SU-DHL-6 (cell line): ENCODE data around the gene SETD4.
"Not testable (repeated sequence)": the region's sequence is repeated elsewhere in the genome, so short reads cannot be mapped to it uniquely, and the experiment has no call there.

Experiments
- H2AFZ ChIP-seq: fragments of 200-600 bp; sonication (generic); 2 replicates; pipeline ENCODE4 v1.6.1; 2014; ENCODE audit warnings: low read depth, mild to moderate bottlenecking, moderate library complexity, mixed read lengths, antibody characterized with exemption, low read length; ENCODE audit not compliant: severe bottlenecking
- H3F3A ChIP-seq: fragments of 200-600 bp; shearing (Covaris generic); 2 replicates; pipeline ENCODE4 v1.6.0; 2016; ENCODE audit warnings: antibody characterized with exemption, mild to moderate bottlenecking; ENCODE audit not compliant: insufficient read depth
- H3K27ac ChIP-seq: fragments of 200-600 bp; sonication (generic); 2 replicates; pipeline ENCODE4 v1.5.1; 2016; ENCODE audit warnings: low read depth, mild to moderate bottlenecking, low read length, moderate library complexity, mixed read lengths
- H3K27me3 ChIP-seq: fragments of 200-600 bp; sonication (generic), shearing (Covaris generic); 2 replicates; pipeline ENCODE4 v1.6.0; 2014; ENCODE audit warnings: mild to moderate bottlenecking, low read length
- H3K36me3 ChIP-seq: fragments of 200-600 bp; sonication (generic); 2 replicates; pipeline ENCODE4 v1.6.1; 2014; ENCODE audit warnings: mild to moderate bottlenecking, low read length, mixed read lengths
- H3K4me2 ChIP-seq: fragments of 300-600, 200-600 bp; shearing (Covaris generic), sonication (generic); 2 replicates; pipeline ENCODE4 v1.6.0; 2014; ENCODE audit warnings: low read length, low read depth, mild to moderate bottlenecking; ENCODE audit not compliant: poor library complexity, severe bottlenecking
- H3K4me3 ChIP-seq: fragments of 200-600 bp; sonication (generic); 2 replicates; pipeline ENCODE4 v1.5.1; 2014; ENCODE audit warnings: antibody characterized with exemption, low read length, mild to moderate bottlenecking, mixed read lengths; ENCODE audit not compliant: insufficient read depth, poor library complexity, severe bottlenecking
- H3K79me2 ChIP-seq: fragments of 200-600 bp; sonication (generic); 2 replicates; pipeline ENCODE4 v1.6.1; 2014; ENCODE audit warnings: mild to moderate bottlenecking, low read length, moderate library complexity; ENCODE audit not compliant: insufficient read depth
- H3K9ac ChIP-seq: fragments of 200-600 bp; sonication (generic); 2 replicates; pipeline ENCODE4 v1.7.0; 2014; ENCODE audit warnings: mild to moderate bottlenecking, low read length
- H3K9me2 ChIP-seq: fragments of 200-600 bp; sonication (generic); replicated peaks from 2 replicates; pipeline ENCODE4 v1.6.1; 2014; ENCODE audit warnings: low read length; ENCODE audit not compliant: insufficient read depth
- H3K9me3 ChIP-seq: fragments of 200-600 bp; sonication (generic); 2 replicates; pipeline ENCODE4 v1.6.1; 2014; ENCODE audit warnings: low read length, mixed read lengths; ENCODE audit not compliant: insufficient read depth
- H4K20me1 ChIP-seq: fragments of 200-600 bp; sonication (generic); 2 replicates; pipeline ENCODE4 v1.6.1; 2014; ENCODE audit warnings: low read depth, mild to moderate bottlenecking, antibody characterized with exemption, low read length, moderate library complexity, mixed read lengths
- EZH2phosphoT487 ChIP-seq: fragments of 200-600 bp; sonication (generic), shearing (Covaris generic); conservative IDR thresholded peaks from 2 replicates; pipeline ENCODE4 v1.6.1; 2018; ENCODE audit warnings: mild to moderate bottlenecking, antibody characterized with exemption, low read length, moderate library complexity, mixed read lengths
- TF ChIP-seq, protein P1 (sequence below): fragments of 200-600 bp; sonication (generic); IDR thresholded peaks from one replicate; pipeline ENCODE4 v1.5.1; 2017; ENCODE audit warnings: antibody characterized with exemption, mild to moderate bottlenecking, low read length, moderate library complexity; ENCODE audit not compliant: insufficient read depth, poor library complexity, severe bottlenecking

Gene SETD4

GRCh38 chr21:36075171-36075570, 14.8 kb upstream of the SETD4 start:
- Histone ChIP-seq H3K9me2 (no peaks in the 10 kb centered on the region), H3K36me3 (no peaks in the 10 kb centered on the region), H3F3A (no peaks in the 10 kb centered on the region), H3K79me2 (no peaks in the 10 kb centered on the region), H3K27ac (no peak overlapping the region), H3K4me2 (no peak overlapping the region), H3K9ac (no peak overlapping the region), H4K20me1 (no peaks in the 10 kb centered on the region), H2AFZ (no peak overlapping the region), H3K9me3 (no peaks in the 10 kb centered on the region), H3K27me3 (no peaks in the 10 kb centered on the region), H3K4me3 (no peak overlapping the region)
- TF ChIP-seq, protein P1, sequence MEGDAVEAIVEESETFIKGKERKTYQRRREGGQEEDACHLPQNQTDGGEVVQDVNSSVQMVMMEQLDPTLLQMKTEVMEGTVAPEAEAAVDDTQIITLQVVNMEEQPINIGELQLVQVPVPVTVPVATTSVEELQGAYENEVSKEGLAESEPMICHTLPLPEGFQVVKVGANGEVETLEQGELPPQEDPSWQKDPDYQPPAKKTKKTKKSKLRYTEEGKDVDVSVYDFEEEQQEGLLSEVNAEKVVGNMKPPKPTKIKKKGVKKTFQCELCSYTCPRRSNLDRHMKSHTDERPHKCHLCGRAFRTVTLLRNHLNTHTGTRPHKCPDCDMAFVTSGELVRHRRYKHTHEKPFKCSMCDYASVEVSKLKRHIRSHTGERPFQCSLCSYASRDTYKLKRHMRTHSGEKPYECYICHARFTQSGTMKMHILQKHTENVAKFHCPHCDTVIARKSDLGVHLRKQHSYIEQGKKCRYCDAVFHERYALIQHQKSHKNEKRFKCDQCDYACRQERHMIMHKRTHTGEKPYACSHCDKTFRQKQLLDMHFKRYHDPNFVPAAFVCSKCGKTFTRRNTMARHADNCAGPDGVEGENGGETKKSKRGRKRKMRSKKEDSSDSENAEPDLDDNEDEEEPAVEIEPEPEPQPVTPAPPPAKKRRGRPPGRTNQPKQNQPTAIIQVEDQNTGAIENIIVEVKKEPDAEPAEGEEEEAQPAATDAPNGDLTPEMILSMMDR = no peak
- no peak for TF ChIP-seq EZH2phosphoT487

DNA sequence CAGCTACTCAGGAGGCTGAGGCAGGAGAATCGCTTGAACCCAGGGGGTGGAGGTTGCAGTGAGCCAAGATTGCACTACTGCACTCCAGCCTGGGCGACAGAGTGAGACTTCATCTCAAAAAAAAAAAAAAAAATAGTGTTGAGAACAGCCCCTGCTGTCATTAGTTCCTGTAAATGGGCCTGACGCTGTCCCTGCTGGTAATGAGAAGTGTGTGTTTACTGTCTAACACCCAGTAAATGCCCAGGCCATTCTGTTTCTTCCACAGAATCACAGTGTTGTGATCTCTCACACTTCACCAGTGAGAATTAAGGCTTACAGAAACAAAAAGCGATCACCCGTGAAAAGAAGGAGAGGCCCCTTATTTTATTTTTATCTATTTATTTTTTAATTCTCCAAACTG, 13.6 kb upstream of the SETD4 start:
- not testable (repeated sequence) for H3K36me3 ChIP-seq, H3K4me3 ChIP-seq, H3K4me2 ChIP-seq

GRCh38 chr21:36073181-36073580, 12.9 kb upstream of the SETD4 start:
- Histone ChIP-seq H3K36me3 (peaks cover 7% of the 10 kb centered on the region; the same call in 1 of the 2 replicates), H3K4me3 (no peak overlapping the region), H3K9me3 (peaks cover 11% of the 10 kb centered on the region), H3K27ac (no peak overlapping the region), H3K9me2 (no peaks in the 10 kb centered on the region), H4K20me1 (no peaks in the 10 kb centered on the region), H3K9ac (no peak overlapping the region), H3K4me2 (no peak overlapping the region), H3F3A (no peaks in the 10 kb centered on the region), H3K27me3 (no peaks in the 10 kb centered on the region), H2AFZ (no peak overlapping the region), H3K79me2 (no peaks in the 10 kb centered on the region)
- TF ChIP-seq, protein P1 = no peak
- TF ChIP-seq EZH2phosphoT487 = no peak

More for the DNA sequence above, 13.6 kb upstream of the SETD4 start:
- not testable (repeated sequence) for H4K20me1 ChIP-seq, H3F3A ChIP-seq, H3K27me3 ChIP-seq, H3K79me2 ChIP-seq, H3K9me2 ChIP-seq, H3K27ac ChIP-seq, H2AFZ ChIP-seq, H3K9ac ChIP-seq, H3K9me3 ChIP-seq

GRCh38 chr21:36072453-36073162, 12.3 kb upstream of the SETD4 start:
- Histone ChIP-seq H3K36me3 (peaks cover 7% of the 10 kb centered on the region; the same call in 1 of the 2 replicates), H3K4me2 (no peak overlapping the region), H2AFZ (no peak overlapping the region), H3K9me2 (no peaks in the 10 kb centered on the region), H3K79me2 (no peaks in the 10 kb centered on the region), H3K27me3 (no peaks in the 10 kb centered on the region), H3K9me3 (peaks cover 11% of the 10 kb centered on the region), H3F3A (no peaks in the 10 kb centered on the region), H3K27ac (no peak overlapping the region), H3K4me3 (no peak overlapping the region), H3K9ac (no peak overlapping the region), H4K20me1 (no peaks in the 10 kb centered on the region)
- no peak for TF ChIP-seq EZH2phosphoT487
- TF ChIP-seq, protein P1 = no peak
